RWPE2 (cell line): ENCODE data around the gene CDC34.
A peak's percentile ranks its signal among the peaks of the same experiment; 100 is the strongest.

ENCODE experiments used
- ATAC-seq: fragments of 200-7000 bp; cut with Tn5 transposase; 3 replicates; pipeline ENCODE4 v1.9.1; 2021; ENCODE audit warnings: low read depth
- DNase-seq: peaks from one replicate; pipeline ENCODE4 v3.0.0-alpha.2; 2020; ENCODE audit warnings: low spot score
- H3K27ac ChIP-seq: fragments of 450-650 bp; 2 replicates; pipeline ENCODE4 v1.5.1; 2017; ENCODE audit warnings: mild to moderate bottlenecking; ENCODE audit not compliant: poor library complexity, severe bottlenecking
- H3K27me3 ChIP-seq: fragments of 250-450 bp; sonication (Bioruptor Pico); 2 replicates; pipeline ENCODE4 v1.5.1; 2021; ENCODE audit warnings: mild to moderate bottlenecking, moderate library complexity; ENCODE audit not compliant: insufficient read depth, poor library complexity, severe bottlenecking
- H3K36me3 ChIP-seq: fragments of 250-450 bp; sonication (Bioruptor Pico); 2 replicates; pipeline ENCODE4 v1.5.1; 2020; ENCODE audit warnings: low read depth, mild to moderate bottlenecking, moderate library complexity
- H3K4me1 ChIP-seq: fragments of 250-450 bp; sonication (Bioruptor Pico); 2 replicates; pipeline ENCODE4 v1.5.1; 2021; ENCODE audit warnings: mild to moderate bottlenecking, moderate library complexity; ENCODE audit not compliant: insufficient read depth, poor library complexity, severe bottlenecking
- H3K4me3 ChIP-seq: fragments of 250-450 bp; sonication (Bioruptor Pico); 2 replicates; pipeline ENCODE4 v1.5.1; 2021; ENCODE audit warnings: mild to moderate bottlenecking, moderate library complexity; ENCODE audit not compliant: severe bottlenecking
- H3K9me3 ChIP-seq: fragments of 250-450 bp; sonication (Bioruptor Pico); 2 replicates; pipeline ENCODE4 v1.5.1; 2021; ENCODE audit warnings: mild to moderate bottlenecking, moderate library complexity; ENCODE audit not compliant: severe bottlenecking
- TF ChIP-seq, protein P1 (sequence below): fragments of 450-650 bp; IDR thresholded peaks from one replicate; pipeline ENCODE4 v1.5.1; 2017; ENCODE audit warnings: mild to moderate bottlenecking, moderate library complexity; ENCODE audit not compliant: poor library complexity, severe bottlenecking

Gene CDC34

DNA sequence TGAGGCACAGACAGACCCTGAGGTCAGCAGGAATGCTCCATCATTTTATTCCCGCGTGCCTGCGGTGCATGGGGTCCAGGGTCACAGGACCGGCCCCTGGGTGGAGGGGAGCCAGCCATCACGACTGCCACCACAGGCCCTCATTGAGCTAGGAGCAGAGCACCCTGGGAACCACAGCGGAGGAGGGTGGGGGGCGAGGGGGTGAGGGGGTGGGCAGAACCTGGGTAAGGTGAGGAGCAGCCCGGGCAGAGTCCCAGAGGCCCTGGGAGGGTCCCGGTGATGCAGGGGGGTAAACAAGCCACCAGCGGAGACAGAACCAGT is 36.5 kb upstream of the CDC34 start:
- Histone ChIP-seq H3K4me1 (no peaks in the 10 kb centered on the region), H3K9me3 (no peaks in the 10 kb centered on the region), H3K36me3 (no peaks in the 10 kb centered on the region), H3K27me3 (peaks cover 15% of the 10 kb centered on the region), H3K27ac (no peak overlapping the region), H3K4me3 (no peak overlapping the region)
- DNase-seq = no peak
- ATAC-seq = no peak
- TF ChIP-seq, protein P1, sequence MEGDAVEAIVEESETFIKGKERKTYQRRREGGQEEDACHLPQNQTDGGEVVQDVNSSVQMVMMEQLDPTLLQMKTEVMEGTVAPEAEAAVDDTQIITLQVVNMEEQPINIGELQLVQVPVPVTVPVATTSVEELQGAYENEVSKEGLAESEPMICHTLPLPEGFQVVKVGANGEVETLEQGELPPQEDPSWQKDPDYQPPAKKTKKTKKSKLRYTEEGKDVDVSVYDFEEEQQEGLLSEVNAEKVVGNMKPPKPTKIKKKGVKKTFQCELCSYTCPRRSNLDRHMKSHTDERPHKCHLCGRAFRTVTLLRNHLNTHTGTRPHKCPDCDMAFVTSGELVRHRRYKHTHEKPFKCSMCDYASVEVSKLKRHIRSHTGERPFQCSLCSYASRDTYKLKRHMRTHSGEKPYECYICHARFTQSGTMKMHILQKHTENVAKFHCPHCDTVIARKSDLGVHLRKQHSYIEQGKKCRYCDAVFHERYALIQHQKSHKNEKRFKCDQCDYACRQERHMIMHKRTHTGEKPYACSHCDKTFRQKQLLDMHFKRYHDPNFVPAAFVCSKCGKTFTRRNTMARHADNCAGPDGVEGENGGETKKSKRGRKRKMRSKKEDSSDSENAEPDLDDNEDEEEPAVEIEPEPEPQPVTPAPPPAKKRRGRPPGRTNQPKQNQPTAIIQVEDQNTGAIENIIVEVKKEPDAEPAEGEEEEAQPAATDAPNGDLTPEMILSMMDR = no peak

DNA sequence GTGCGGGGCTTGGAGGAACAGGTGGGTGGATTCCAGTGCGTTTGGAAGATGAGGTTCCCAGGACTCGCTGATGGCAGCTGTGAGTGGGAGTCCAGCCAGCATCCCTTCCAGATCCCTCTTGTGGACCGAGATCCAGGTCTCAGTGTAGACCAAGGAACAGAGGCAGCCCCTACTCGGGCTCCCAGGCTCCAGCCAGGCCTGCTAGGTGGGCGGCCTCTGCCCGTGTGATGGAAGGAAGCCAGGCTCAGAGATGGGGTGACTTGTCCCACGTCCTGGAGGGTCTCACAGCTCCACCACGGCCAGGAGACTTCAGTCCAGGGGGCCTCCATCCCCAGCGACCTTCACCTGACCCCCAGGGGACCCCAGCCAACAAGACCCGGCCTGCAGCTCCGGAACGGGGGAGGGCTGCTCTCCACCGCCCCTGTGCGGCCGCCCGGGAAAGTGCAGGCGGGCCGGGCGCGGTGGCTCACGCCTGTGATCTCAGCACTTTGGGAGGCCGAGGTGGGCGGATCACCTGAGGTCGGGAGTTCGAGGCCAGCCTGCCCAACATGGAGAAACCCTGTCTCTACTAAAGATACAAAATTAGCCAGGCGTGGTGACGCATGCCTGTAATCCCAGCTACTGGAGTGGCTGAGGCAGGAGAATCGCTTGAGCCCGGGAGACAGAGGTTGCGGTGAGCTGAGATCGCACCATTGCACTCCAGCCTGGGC is 36.0 kb upstream of the CDC34 start:
- no peaks in the 10 kb centered on the region for H3K4me1 ChIP-seq
- DNase-seq (no peak), ATAC-seq (peak; percentile 52; the same call in 2 of the 3 replicates)

DNA sequence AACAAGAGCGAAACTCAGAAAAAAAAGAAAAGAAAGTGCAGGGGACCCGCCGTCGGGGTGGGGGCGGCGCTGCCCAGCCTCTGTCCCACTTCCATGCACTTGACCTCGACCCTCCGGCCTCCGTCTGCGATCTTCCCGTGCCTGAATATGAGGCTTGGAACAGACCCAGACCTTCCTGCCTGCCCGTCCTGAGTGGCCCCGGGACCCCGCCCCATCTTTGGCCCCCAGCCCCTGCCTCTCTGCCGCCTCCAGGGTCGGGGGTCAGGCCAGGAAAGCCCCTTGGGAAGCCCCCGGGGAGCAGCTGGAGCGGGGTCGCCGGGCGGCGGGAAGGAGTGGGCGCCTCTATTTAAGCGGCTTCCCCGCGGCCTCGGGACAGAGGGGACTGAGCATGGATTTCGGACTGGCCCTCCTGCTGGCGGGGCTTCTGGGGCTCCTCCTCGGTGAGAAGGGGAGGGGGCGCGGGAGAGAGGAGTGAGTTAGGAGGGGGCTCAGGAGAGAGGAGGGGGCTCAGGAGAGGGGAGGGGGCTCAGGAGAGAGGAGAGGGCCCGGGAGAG is 35.4 kb upstream of the CDC34 start, which contains the start of gene MADCAM1:
TSS of gene MADCAM1 (plus strand) at position 375 of the 554 bp plus-strand sequence. CDS start at position 389, 14 bp downstream.
- DNase-seq = no peak
- Histone ChIP-seq H3K27ac (no peak within 1 kb of the TSS), H3K27me3 (peaks cover 15% of the 10 kb centered on the region), H3K36me3 (no peaks in the 10 kb centered on the region), H3K4me1 (no peaks in the 10 kb centered on the region), H3K9me3 (no peaks in the 10 kb centered on the region), H3K4me3 (no peak within 1 kb of the TSS)
- ATAC-seq = no peak
- TF ChIP-seq, protein P1 = no peak

More for the DNA sequence above, 36.0 kb upstream of the CDC34 start:
- H3K36me3 ChIP-seq = no peaks in the 10 kb centered on the region
- H3K4me3 ChIP-seq = no peak overlapping the region
- no peaks in the 10 kb centered on the region for H3K9me3 ChIP-seq
- peaks cover 15% of the 10 kb centered on the region for H3K27me3 ChIP-seq
- TF ChIP-seq, protein P1 = peak; percentile 63
- H3K27ac ChIP-seq = no peak overlapping the region

DNA sequence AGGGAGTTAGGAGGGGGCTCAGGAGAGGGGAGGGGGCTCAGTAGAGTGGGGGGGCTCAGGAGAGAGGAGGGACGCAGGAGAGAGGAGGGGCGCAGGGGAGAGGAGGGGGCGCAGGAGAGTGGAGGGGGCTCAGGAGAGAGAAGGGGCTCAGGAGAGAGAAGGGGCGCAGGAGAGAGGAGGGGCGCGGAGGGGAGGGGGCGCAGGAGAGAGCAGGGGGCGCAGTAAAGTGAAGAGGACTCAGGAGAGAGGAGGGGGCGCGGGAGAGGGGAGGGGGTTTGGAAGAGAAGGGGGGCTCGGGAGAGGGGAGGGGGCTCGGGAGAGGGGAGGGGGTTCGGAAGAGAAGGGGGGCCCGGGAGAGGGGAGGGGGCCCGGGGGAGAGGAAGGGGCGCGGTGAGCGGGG is 34.6 kb upstream of the CDC34 start:
- Histone ChIP-seq H3K36me3 (no peaks in the 10 kb centered on the region), H3K27ac (no peak overlapping the region), H3K9me3 (no peaks in the 10 kb centered on the region), H3K27me3 (peaks cover 15% of the 10 kb centered on the region), H3K4me1 (no peaks in the 10 kb centered on the region), H3K4me3 (no peak overlapping the region)
- TF ChIP-seq, protein P1 = no peak
- no peak for DNase-seq
- no peak for ATAC-seq

DNA sequence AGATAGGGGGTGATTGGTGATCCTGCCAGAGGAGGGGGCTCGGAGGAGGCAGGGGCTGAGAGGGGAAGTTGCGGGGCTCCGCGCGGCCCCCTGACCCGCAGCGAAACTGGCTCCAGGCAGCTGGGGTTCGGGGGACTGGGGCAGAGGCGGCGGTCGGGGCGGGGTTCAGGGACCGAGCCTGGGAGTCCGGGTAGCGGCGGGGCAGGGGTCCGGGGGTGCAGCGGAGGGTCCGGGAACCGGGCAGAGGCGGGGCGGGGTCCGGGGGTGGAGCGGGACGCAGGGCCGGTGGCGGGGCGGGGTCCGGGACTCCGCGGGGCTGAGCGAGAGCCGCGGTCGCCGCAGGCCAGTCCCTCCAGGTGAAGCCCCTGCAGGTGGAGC is 34.1 kb upstream of the CDC34 start:
- TF ChIP-seq, protein P1 = no peak
- Histone ChIP-seq H3K36me3 (no peaks in the 10 kb centered on the region), H3K4me3 (no peak overlapping the region), H3K9me3 (no peaks in the 10 kb centered on the region), H3K27me3 (peaks cover 15% of the 10 kb centered on the region), H3K4me1 (no peaks in the 10 kb centered on the region), H3K27ac (no peak overlapping the region)
- ATAC-seq (no peak; the same call in 2 of the 3 replicates), DNase-seq (no peak)
